H9 (cell line): ENCODE measurements around the gene VSIG10L. TPM values are rescaled to one million over a fixed set of nuclear protein-coding genes. Genes with fewer than 3 reads are reported as not detected.
A peak's percentile ranks its signal among the peaks of the same experiment; 100 is the strongest.

Experiments
- DNase-seq: peaks from one replicate; pipeline ENCODE4 v3.0.0-alpha.2; 2017
- H2AFZ ChIP-seq: one replicate; pipeline ENCODE4 v1.6.1; 2013; ENCODE audit warnings: mild to moderate bottlenecking, low read length, control low read depth, moderate library complexity
- H2AK5ac ChIP-seq: 2 replicates; pipeline ENCODE4 v1.6.1; 2013; ENCODE audit warnings: low read length, control low read depth, mixed read lengths; ENCODE audit not compliant: insufficient read length
- H2BK120ac ChIP-seq: one replicate; pipeline ENCODE4 v1.6.1; 2013; ENCODE audit warnings: low read depth, mild to moderate bottlenecking, low read length, control low read depth, inconsistent platforms; ENCODE audit not compliant: poor library complexity, severe bottlenecking
- H2BK12ac ChIP-seq: 2 replicates; pipeline ENCODE4 v1.6.1; 2013; ENCODE audit warnings: low read length, control low read depth, mixed read lengths, low read depth; ENCODE audit not compliant: insufficient read length
- H2BK15ac ChIP-seq: 2 replicates; pipeline ENCODE4 v1.6.1; 2013; ENCODE audit warnings: low read depth, low read length, control low read depth
- H2BK20ac ChIP-seq: one replicate; pipeline ENCODE4 v1.6.1; 2013; ENCODE audit warnings: low read depth, mild to moderate bottlenecking, low read length, control low read depth, inconsistent platforms; ENCODE audit not compliant: poor library complexity, severe bottlenecking
- H2BK5ac ChIP-seq: 2 replicates; pipeline ENCODE4 v1.6.1; 2013; ENCODE audit warnings: low read length, control low read depth, mixed read lengths; ENCODE audit not compliant: insufficient read length
- H3K14ac ChIP-seq: 2 replicates; pipeline ENCODE4 v1.6.1; 2013; ENCODE audit warnings: low read length, control low read depth; ENCODE audit not compliant: insufficient read depth
- H3K18ac ChIP-seq: 2 replicates; pipeline ENCODE4 v1.6.1; 2013; ENCODE audit warnings: low read depth, mild to moderate bottlenecking, mixed read lengths, low read length, control low read depth; ENCODE audit not compliant: insufficient read length
- H3K23ac ChIP-seq: 2 replicates; pipeline ENCODE4 v1.6.1; 2013; ENCODE audit warnings: low read length, control low read depth, mixed read lengths, low read depth; ENCODE audit not compliant: insufficient read length
- H3K23me2 ChIP-seq: 2 replicates; pipeline ENCODE4 v1.6.1; 2013; ENCODE audit warnings: low read depth, mild to moderate bottlenecking, mixed read lengths, low read length, control low read depth; ENCODE audit not compliant: insufficient read length, poor library complexity, severe bottlenecking
- H3K27ac ChIP-seq: 2 replicates; pipeline ENCODE4 v1.5.1; 2013; ENCODE audit warnings: low read length, control low read depth, mixed read lengths, low read depth; ENCODE audit not compliant: insufficient read length
- H3K27me3 ChIP-seq: 2 replicates; pipeline ENCODE4 v1.6.1; 2013; ENCODE audit warnings: low read length, control low read depth, inconsistent platforms; ENCODE audit not compliant: insufficient read depth
- H3K4ac ChIP-seq: 2 replicates; pipeline ENCODE4 v1.6.1; 2013; ENCODE audit warnings: low read depth, mild to moderate bottlenecking, control low read depth, inconsistent platforms, low read length, moderate library complexity
- H3K4me1 ChIP-seq: 2 replicates; pipeline ENCODE4 v1.6.1; 2013; ENCODE audit warnings: low read length, control low read depth, inconsistent platforms; ENCODE audit not compliant: insufficient read depth
- H3K4me2 ChIP-seq: 2 replicates; pipeline ENCODE4 v1.6.1; 2013; ENCODE audit warnings: low read length, control low read depth, mixed read lengths; ENCODE audit not compliant: insufficient read length, insufficient read depth
- H3K56ac ChIP-seq: 2 replicates; pipeline ENCODE4 v1.6.1; 2013; ENCODE audit warnings: low read depth, mild to moderate bottlenecking, mixed read lengths, low read length, control low read depth; ENCODE audit not compliant: insufficient read length
- H3K79me1 ChIP-seq: 2 replicates; pipeline ENCODE4 v1.6.1; 2013; ENCODE audit warnings: low read depth, mild to moderate bottlenecking, moderate library complexity, low read length, control low read depth, inconsistent platforms; ENCODE audit not compliant: insufficient read depth, poor library complexity, severe bottlenecking
- H3K79me2 ChIP-seq: 2 replicates; pipeline ENCODE4 v1.6.1; 2013; ENCODE audit warnings: low read length, control low read depth, inconsistent platforms; ENCODE audit not compliant: insufficient read depth
- H3K9ac ChIP-seq: 2 replicates; pipeline ENCODE4 v1.6.1; 2013; ENCODE audit warnings: low read length, control low read depth, mixed read lengths; ENCODE audit not compliant: insufficient read length; ENCODE audit errors: extremely low read depth
- H3K9me3 ChIP-seq: one replicate; pipeline ENCODE4 v1.6.1; 2013; ENCODE audit warnings: low read depth, low read length, inconsistent platforms; ENCODE audit not compliant: control insufficient read depth
- H3T11ph ChIP-seq: one replicate; pipeline ENCODE4 v1.6.1; 2013; ENCODE audit warnings: mild to moderate bottlenecking, low read length, control low read depth, inconsistent platforms
- H4K20me1 ChIP-seq: one replicate; pipeline ENCODE4 v1.6.1; 2013; ENCODE audit not compliant: control insufficient read depth, insufficient read length, insufficient read depth
- H4K5ac ChIP-seq: 2 replicates; pipeline ENCODE4 v1.6.1; 2013; ENCODE audit warnings: low read depth, mild to moderate bottlenecking, mixed read lengths, low read length, control low read depth; ENCODE audit not compliant: insufficient read length
- H4K8ac ChIP-seq: replicated peaks from 2 replicates; pipeline ENCODE4 v1.6.1; 2013; ENCODE audit warnings: low read length, control low read depth, mixed read lengths, low read depth; ENCODE audit not compliant: insufficient read length
- H4K91ac ChIP-seq: 2 replicates; pipeline ENCODE4 v1.6.1; 2013; ENCODE audit warnings: low read depth, mild to moderate bottlenecking, moderate library complexity, mixed read lengths, low read length, control low read depth; ENCODE audit not compliant: insufficient read length
- H3K27ac Mint-ChIP-seq, 3 experiments: 2 replicates in 2 of 3; 3 replicates in 1 of 3; pipeline ENCODE4 v1.8.0; 2020 to 2021; ENCODE audit warnings: mixed read lengths in 3 of 3, mild to moderate bottlenecking in 1 of 3, moderate library complexity in 1 of 3
- H3K27me3 Mint-ChIP-seq: 2 replicates; pipeline ENCODE4 v1.8.0; 2021; ENCODE audit warnings: low read depth, mild to moderate bottlenecking, moderate library complexity, mixed read lengths
- H3K36me3 Mint-ChIP-seq, 3 experiments: 2 replicates in 2 of 3; 3 replicates in 1 of 3; pipeline ENCODE4 v1.8.0; 2020 to 2021; ENCODE audit warnings: low read depth in 3 of 3, mixed read lengths in 3 of 3; ENCODE audit not compliant: insufficient read depth in 1 of 3
- H3K4me1 Mint-ChIP-seq, 2 experiments: 2 replicates each; pipeline ENCODE4 v1.8.0; 2020; ENCODE audit warnings: mixed read lengths in 2 of 2
- H3K4me3 Mint-ChIP-seq, 2 experiments: 2 replicates in 1 of 2; 3 replicates in 1 of 2; pipeline ENCODE4 v1.8.0; 2020 to 2021; ENCODE audit warnings: mild to moderate bottlenecking in 2 of 2, mixed read lengths in 2 of 2, moderate library complexity in 1 of 2
- H3K9me3 Mint-ChIP-seq, 2 experiments: 2 replicates in 1 of 2; 3 replicates in 1 of 2; pipeline ENCODE4 v1.8.0; 2020; ENCODE audit warnings: mild to moderate bottlenecking in 2 of 2, mixed read lengths in 2 of 2, moderate library complexity in 1 of 2
- CTCF ChIP-seq: fragments of 200-600 bp; sonication (generic); conservative IDR thresholded peaks from 3 replicates; pipeline ENCODE4 v1.8.0; 2021; ENCODE audit warnings: antibody characterized with exemption, mild to moderate bottlenecking
- WGBS: extraction: QIAGEN DNeasy Blood & Tissue Kit; methylation state at CpG from one replicate; pipeline ENCODE4 v1.1.7; 2013; ENCODE audit warnings: missing lambda C conversion rate, low lambda C conversion rate, mixed read lengths; ENCODE audit not compliant: insufficient read length; ENCODE audit errors: extremely low coverage; 5-methylcytosine and 5-hydroxymethylcytosine counted together
- total RNA-seq: library from RNA; stranded (reverse); gene quantifications from 2 replicates; pipeline ENCODE4 v1.2.1, GENCODE V29; 2021

The VSIG10L gene
- total RNA-seq, 1 experiment from 2014 or later: 5.6 TPM

GRCh38 chr19:51339687-51340656 lies 2.0 kb downstream of the VSIG10L start:
- H2BK12ac ChIP-seq: no peak overlapping the region
- H3K79me2 ChIP-seq: no peaks in the 10 kb centered on the region
- peaks cover 23 to 29% of the 10 kb centered on the region in 2 experiments for H3K4me1 Mint-ChIP-seq
- no peak overlapping the region for H2BK120ac ChIP-seq
- H3K9ac ChIP-seq: no peak overlapping the region
- no CpG with 5 or more reads among the region's 107 CpGs for WGBS
- H2BK15ac ChIP-seq: no peak overlapping the region
- no peak overlapping the region for H4K8ac ChIP-seq
- peak overlapping the region; percentile 89; the same call in 1 of the 2 replicates for H3K14ac ChIP-seq
- H3K27ac Mint-ChIP-seq: peak overlapping the region; percentile 87 to 98 (median 97); a peak in 6 of 7 replicates
- no peak overlapping the region for H3K23ac ChIP-seq
- peak overlapping the region; percentile 76 for H2AFZ ChIP-seq
- H3K27me3 Mint-ChIP-seq: peaks cover 19% of the 10 kb centered on the region
- no peaks in the 10 kb centered on the region; a peak in 1 of 5 replicates for H3K9me3 Mint-ChIP-seq
- H3K4me3 Mint-ChIP-seq: peak overlapping the region; percentile 77 to 89
- TF ChIP-seq CTCF: no peak
- H2BK20ac ChIP-seq: no peak overlapping the region
- H4K91ac ChIP-seq: no peak overlapping the region
- no peak overlapping the region for H3K27ac ChIP-seq
- no peaks in the 10 kb centered on the region for H3K9me3 ChIP-seq
- H3K18ac ChIP-seq: peak overlapping the region; percentile 28
- peak; percentile 99 for DNase-seq
- H3K27me3 ChIP-seq: no peaks in the 10 kb centered on the region
- no peak overlapping the region for H2BK5ac ChIP-seq
- no peaks in the 10 kb centered on the region for H4K20me1 ChIP-seq
- H4K5ac ChIP-seq: no peak overlapping the region
- no peak overlapping the region for H3K4ac ChIP-seq
- peaks cover 5 to 8% (median 7%) of the 10 kb centered on the region in 3 experiments; a peak in 5 of 7 replicates for H3K36me3 Mint-ChIP-seq
- no peaks in the 10 kb centered on the region for H3K79me1 ChIP-seq
- no peak overlapping the region for H2AK5ac ChIP-seq
- H3K56ac ChIP-seq: no peak overlapping the region
- H3K23me2 ChIP-seq: peaks cover 6% of the 10 kb centered on the region
- H3K4me2 ChIP-seq: peak overlapping the region; percentile 81
- peaks cover 14% of the 10 kb centered on the region for H3K4me1 ChIP-seq
- H3T11ph ChIP-seq: no peak overlapping the region
